SK-N-SH treated with all-trans-retinoic acid at 6 μM for 48 hours (cell line): ENCODE data around the gene C3orf85.

ENCODE experiments used
- ATAC-seq: fragments of 200-7000 bp; cut with Tn5 transposase; 3 replicates; pipeline ENCODE4 v1.9.1; 2020; ENCODE audit warnings: mild to moderate bottlenecking, moderate library complexity
- ARNTL ChIP-seq: fragments of 450-650 bp; formaldehyde crosslinking; IDR thresholded peaks from 2 replicates; pipeline ENCODE4 v1.5.0; 2020; ENCODE audit warnings: low read depth, mild to moderate bottlenecking, moderate library complexity, borderline replicate concordance
- BACH2 ChIP-seq: fragments of 250-450 bp; sonication (Bioruptor Pico); IDR thresholded peaks from 2 replicates; pipeline ENCODE4 v1.9.0; 2021; ENCODE audit warnings: mild to moderate bottlenecking, borderline replicate concordance
- CSDC2 ChIP-seq: fragments of 250-450 bp; sonication (Bioruptor Pico); IDR thresholded peaks from 2 replicates; pipeline ENCODE4 v1.5.0; 2020; ENCODE audit warnings: mild to moderate bottlenecking, moderate library complexity
- ESRRG ChIP-seq: fragments of 250-450 bp; sonication (Bioruptor Pico); IDR thresholded peaks from 2 replicates; pipeline ENCODE4 v1.6.1; 2021; ENCODE audit warnings: mild to moderate bottlenecking
- ISL1 ChIP-seq: fragments of 250-450 bp; sonication (Bioruptor Pico); IDR thresholded peaks from 2 replicates; pipeline ENCODE4 v2.1.2; 2022; ENCODE audit warnings: mild to moderate bottlenecking, moderate library complexity
- OSR1 ChIP-seq: fragments of 250-450 bp; sonication (Bioruptor Pico); IDR thresholded peaks from 2 replicates; pipeline ENCODE4 v1.8.0; 2022; ENCODE audit warnings: moderate library complexity, mild to moderate bottlenecking, inconsistent platforms
- PPARA ChIP-seq: fragments of 250-450 bp; sonication (Bioruptor Pico); IDR thresholded peaks from 2 replicates; pipeline ENCODE4 v1.5.0; 2020; ENCODE audit warnings: mild to moderate bottlenecking, borderline replicate concordance
- RARB ChIP-seq: fragments of 250-450 bp; sonication (Bioruptor Pico); IDR thresholded peaks from 2 replicates; pipeline ENCODE4 v1.8.0; 2021; ENCODE audit warnings: mild to moderate bottlenecking, moderate library complexity
- SNAI2 ChIP-seq: fragments of 250-450 bp; sonication (Bioruptor Pico); IDR thresholded peaks from 2 replicates; pipeline ENCODE4 v1.5.0; 2020; ENCODE audit warnings: mild to moderate bottlenecking, moderate library complexity
- TOX ChIP-seq: fragments of 250-450 bp; sonication (Bioruptor Pico); IDR thresholded peaks from 2 replicates; pipeline ENCODE4 v1.8.0; 2021; ENCODE audit warnings: mild to moderate bottlenecking, moderate library complexity, borderline replicate concordance
- TSHZ2 ChIP-seq: fragments of 250-450 bp; sonication (Bioruptor Pico); IDR thresholded peaks from 2 replicates; pipeline ENCODE4 v1.5.0; 2020; ENCODE audit warnings: mild to moderate bottlenecking, moderate library complexity
- ZC3H10 ChIP-seq: fragments of 250-450 bp; sonication (Bioruptor Pico); IDR thresholded peaks from 2 replicates; pipeline ENCODE4 v1.5.1; 2021; ENCODE audit warnings: mild to moderate bottlenecking, moderate library complexity
- ZFP3 ChIP-seq: fragments of 250-450 bp; sonication (Bioruptor Pico); IDR thresholded peaks from 2 replicates; pipeline ENCODE4 v1.5.0; 2020; ENCODE audit warnings: mild to moderate bottlenecking, moderate library complexity
- ZFP30 ChIP-seq: fragments of 450-650 bp; formaldehyde crosslinking; IDR thresholded peaks from 2 replicates; pipeline ENCODE4 v1.5.0; 2022; ENCODE audit warnings: mild to moderate bottlenecking, moderate library complexity
- ZNF565 ChIP-seq: fragments of 450-650 bp; formaldehyde crosslinking; conservative IDR thresholded peaks from 2 replicates; pipeline ENCODE4 v1.5.0; 2020; ENCODE audit warnings: low read depth, mild to moderate bottlenecking, moderate library complexity
- ZNF8 ChIP-seq: fragments of 450-650 bp; formaldehyde crosslinking; IDR thresholded peaks from 2 replicates; pipeline ENCODE4 v1.5.0; 2020; ENCODE audit warnings: mild to moderate bottlenecking, moderate library complexity
- TF ChIP-seq, protein P1 (sequence below): fragments of 250-450 bp; sonication (Bioruptor Pico); IDR thresholded peaks from 2 replicates; pipeline ENCODE4 v1.8.0; 2020; ENCODE audit warnings: mild to moderate bottlenecking, moderate library complexity, borderline replicate concordance
- TF ChIP-seq, protein P2 (sequence below): fragments of 250-450 bp; sonication (Bioruptor Pico); IDR thresholded peaks from 2 replicates; pipeline ENCODE4 v1.5.1; 2020; ENCODE audit warnings: low read depth, mild to moderate bottlenecking, moderate library complexity

Gene C3orf85

DNA sequence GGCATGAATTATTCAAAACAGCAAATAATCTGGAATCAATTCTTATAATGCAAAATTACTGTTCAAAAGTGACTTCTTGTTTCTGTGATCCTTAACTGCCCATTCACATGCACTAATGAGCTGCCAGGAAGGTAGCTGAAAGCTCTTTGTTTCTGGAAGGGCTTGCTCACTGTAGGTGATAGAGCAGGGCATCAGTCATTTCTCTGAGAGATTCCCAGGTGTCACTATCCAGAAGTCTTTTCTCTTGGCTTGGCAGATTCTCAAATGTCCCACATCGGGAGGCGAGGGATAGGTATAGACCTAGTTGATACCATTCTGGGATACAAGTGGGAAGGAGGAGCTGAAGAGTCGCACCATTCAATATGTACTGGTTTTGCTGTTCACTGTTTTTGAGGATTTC, 35.0 kb downstream of the C3orf85 start (continued):
- TF ChIP-seq TSHZ2 (CRISPR knock-in tag) (no peak), TOX (CRISPR knock-in tag) (no peak), ISL1 (CRISPR knock-in tag) (no peak), ZC3H10 (CRISPR knock-in tag) (no peak), ZNF8 (CRISPR knock-in tag) (no peak)

DNA sequence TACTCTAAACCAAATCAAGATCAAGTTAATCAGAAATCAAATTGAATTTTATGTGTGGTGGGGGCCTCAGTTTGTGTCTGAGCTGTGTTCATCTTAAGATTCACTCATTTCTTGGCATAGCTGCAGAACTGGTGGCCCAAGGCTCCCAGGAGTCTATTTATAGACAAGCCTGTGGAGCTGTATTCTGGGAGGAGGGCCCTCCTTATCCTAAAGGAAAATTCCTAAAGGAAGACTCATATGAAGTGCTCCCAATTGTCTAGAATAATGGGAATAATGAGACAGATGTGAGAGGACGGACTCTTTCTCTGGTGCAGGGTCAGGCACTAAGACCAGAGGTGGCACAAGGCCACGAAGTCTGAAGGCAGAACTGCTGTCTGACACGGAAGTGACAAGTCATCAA, 38.9 kb downstream of the C3orf85 start:
- no peak for ATAC-seq
- TF ChIP-seq TOX (CRISPR knock-in tag) (no peak), SNAI2 (CRISPR knock-in tag) (no peak), OSR1 (CRISPR knock-in tag) (no peak), ISL1 (CRISPR knock-in tag) (no peak)
- TF ChIP-seq, protein P1, sequence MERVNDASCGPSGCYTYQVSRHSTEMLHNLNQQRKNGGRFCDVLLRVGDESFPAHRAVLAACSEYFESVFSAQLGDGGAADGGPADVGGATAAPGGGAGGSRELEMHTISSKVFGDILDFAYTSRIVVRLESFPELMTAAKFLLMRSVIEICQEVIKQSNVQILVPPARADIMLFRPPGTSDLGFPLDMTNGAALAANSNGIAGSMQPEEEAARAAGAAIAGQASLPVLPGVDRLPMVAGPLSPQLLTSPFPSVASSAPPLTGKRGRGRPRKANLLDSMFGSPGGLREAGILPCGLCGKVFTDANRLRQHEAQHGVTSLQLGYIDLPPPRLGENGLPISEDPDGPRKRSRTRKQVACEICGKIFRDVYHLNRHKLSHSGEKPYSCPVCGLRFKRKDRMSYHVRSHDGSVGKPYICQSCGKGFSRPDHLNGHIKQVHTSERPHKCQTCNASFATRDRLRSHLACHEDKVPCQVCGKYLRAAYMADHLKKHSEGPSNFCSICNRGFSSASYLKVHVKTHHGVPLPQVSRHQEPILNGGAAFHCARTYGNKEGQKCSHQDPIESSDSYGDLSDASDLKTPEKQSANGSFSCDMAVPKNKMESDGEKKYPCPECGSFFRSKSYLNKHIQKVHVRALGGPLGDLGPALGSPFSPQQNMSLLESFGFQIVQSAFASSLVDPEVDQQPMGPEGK (CRISPR knock-in tag) = no peak

DNA sequence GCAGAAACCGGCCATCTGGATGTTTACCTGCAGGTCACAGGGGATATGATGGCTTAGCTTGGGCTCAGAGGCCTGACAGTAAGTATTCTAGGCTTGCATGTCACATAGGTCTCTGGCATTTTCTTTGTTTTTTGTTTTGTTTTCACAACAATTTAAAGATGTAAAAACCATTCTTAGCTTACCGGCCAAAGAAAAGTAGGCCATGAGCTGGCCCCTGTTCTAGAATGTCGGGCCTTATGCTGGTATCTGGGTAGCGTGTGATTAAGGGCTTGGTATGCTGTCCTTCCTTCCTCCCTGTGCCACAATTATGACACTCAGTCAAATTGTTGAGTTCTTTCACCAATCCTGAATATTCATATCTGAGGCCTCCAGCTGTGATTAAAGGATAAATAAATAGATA, 40.2 kb downstream of the C3orf85 start:
- TF ChIP-seq CSDC2 (no peak), SNAI2 (CRISPR knock-in tag) (no peak), TSHZ2 (CRISPR knock-in tag) (no peak), ZNF565 (CRISPR knock-in tag) (no peak), RARB (CRISPR knock-in tag) (no peak), ZFP30 (CRISPR knock-in tag) (no peak), ZNF8 (CRISPR knock-in tag) (no peak), ZFP3 (CRISPR knock-in tag) (no peak)
- TF ChIP-seq, protein P1 (CRISPR knock-in tag) = no peak
- ATAC-seq = no peak

GRCh38 chr3:109177908-109178307, 41.4 kb downstream of the C3orf85 start:
- no peak for ATAC-seq
- TF ChIP-seq ISL1 (CRISPR knock-in tag) (no peak), ESRRG (CRISPR knock-in tag) (no peak), TOX (CRISPR knock-in tag) (no peak), BACH2 (no peak), ARNTL (CRISPR knock-in tag) (no peak), RARB (CRISPR knock-in tag) (no peak), ZNF8 (CRISPR knock-in tag) (no peak), ZNF565 (CRISPR knock-in tag) (no peak), CSDC2 (no peak), ZFP30 (CRISPR knock-in tag) (no peak), PPARA (CRISPR knock-in tag) (no peak)
- TF ChIP-seq, protein P2, sequence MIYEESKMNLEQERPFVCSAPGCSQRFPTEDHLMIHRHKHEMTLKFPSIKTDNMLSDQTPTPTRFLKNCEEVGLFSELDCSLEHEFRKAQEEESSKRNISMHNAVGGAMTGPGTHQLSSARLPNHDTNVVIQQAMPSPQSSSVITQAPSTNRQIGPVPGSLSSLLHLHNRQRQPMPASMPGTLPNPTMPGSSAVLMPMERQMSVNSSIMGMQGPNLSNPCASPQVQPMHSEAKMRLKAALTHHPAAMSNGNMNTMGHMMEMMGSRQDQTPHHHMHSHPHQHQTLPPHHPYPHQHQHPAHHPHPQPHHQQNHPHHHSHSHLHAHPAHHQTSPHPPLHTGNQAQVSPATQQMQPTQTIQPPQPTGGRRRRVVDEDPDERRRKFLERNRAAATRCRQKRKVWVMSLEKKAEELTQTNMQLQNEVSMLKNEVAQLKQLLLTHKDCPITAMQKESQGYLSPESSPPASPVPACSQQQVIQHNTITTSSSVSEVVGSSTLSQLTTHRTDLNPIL (CRISPR knock-in tag) = no peak
